GM12878 (cell line): Measurements from ENCODE around the gene HACD3. TPM values are rescaled to one million over a fixed set of nuclear protein-coding genes. Genes with fewer than 3 reads are reported as not detected.

ENCODE experiments used
- BCL3 ChIP-seq: IDR thresholded peaks from 2 replicates; pipeline ENCODE4 v1.6.1; 2011; ENCODE audit warnings: borderline replicate concordance, low read depth, mild to moderate bottlenecking, moderate library complexity, low read length; ENCODE audit not compliant: insufficient read depth, poor library complexity, severe bottlenecking
- CHD1 ChIP-seq: IDR thresholded peaks from 2 replicates; pipeline ENCODE4 v1.6.1; 2012; ENCODE audit warnings: low read depth, low read length, improper control_type of control experiment
- KAT2A ChIP-seq: conservative IDR thresholded peaks from 2 replicates; pipeline ENCODE4 v1.6.1; 2011; ENCODE audit warnings: low read depth, low read length; ENCODE audit not compliant: control insufficient read depth
- NFXL1 ChIP-seq: fragments of 450-650 bp; IDR thresholded peaks from 2 replicates; pipeline ENCODE4 v1.6.1; 2017; ENCODE audit warnings: antibody characterized with exemption, mild to moderate bottlenecking, borderline replicate concordance
- NR2C2 ChIP-seq: IDR thresholded peaks from 2 replicates; pipeline ENCODE4 v1.6.1; 2011; ENCODE audit warnings: borderline replicate concordance, low read depth; ENCODE audit not compliant: control insufficient read depth, insufficient read length
- SIX5 ChIP-seq: IDR thresholded peaks from 2 replicates; pipeline ENCODE4 v1.6.1; 2011; ENCODE audit warnings: mild to moderate bottlenecking, low read depth, low read length, moderate library complexity; ENCODE audit not compliant: severe bottlenecking
- polyA plus RNA-seq, 11 experiments: library from polyadenylated mRNA; depleted of rRNA in 4 of 11; unstranded in 6 of 11; stranded (reverse) in 5 of 11; fragments of >200 nt; fragmentation: Nextera tagmentation in 4 of 11; fragmentation: Illumina TruSeq in 1 of 11; extraction: Ambion mirVana in 4 of 11; extraction: Trizol in 1 of 11; gene quantifications; 1 replicate in 1 of 11; 2 replicates in 10 of 11; pipeline versions ENCODE4 v1.2.1 to v1.2.3, GENCODE V29; 2011 to 2016; ENCODE audit warnings: inconsistent platforms in 2 of 11, missing spikeins in 2 of 11, low read depth in 1 of 11
- total RNA-seq, 4 experiments: library from RNA; depleted of rRNA in 3 of 4; stranded (reverse); fragments of >200 nt in 3 of 4; fragmentation: Illumina TruSeq in 1 of 4; extraction: Trizol in 1 of 4; gene quantifications; 2 replicates each; pipeline versions ENCODE4 v1.2.1 to v1.2.3, GENCODE V29; 2013 to 2021
- TF ChIP-seq, protein P1 (sequence below): IDR thresholded peaks from 2 replicates; pipeline ENCODE4 v1.6.1; 2011; ENCODE audit warnings: borderline replicate concordance, low read depth, mild to moderate bottlenecking, moderate library complexity, mixed read lengths, low read length; ENCODE audit not compliant: insufficient read depth; ENCODE audit errors: extremely low read length
- TF ChIP-seq, protein P2 (sequence below): fragments of 450-650 bp; IDR thresholded peaks from 2 replicates; pipeline ENCODE4 v1.6.1; 2017; ENCODE audit warnings: mild to moderate bottlenecking

Gene HACD3
- total and polyA plus RNA-seq, 10 of the 15 experiments (the other 5 are each of a cell fraction or from before 2014, with no cell fraction given) = 25.9 to 75.8 (median 48.3) TPM

DNA sequence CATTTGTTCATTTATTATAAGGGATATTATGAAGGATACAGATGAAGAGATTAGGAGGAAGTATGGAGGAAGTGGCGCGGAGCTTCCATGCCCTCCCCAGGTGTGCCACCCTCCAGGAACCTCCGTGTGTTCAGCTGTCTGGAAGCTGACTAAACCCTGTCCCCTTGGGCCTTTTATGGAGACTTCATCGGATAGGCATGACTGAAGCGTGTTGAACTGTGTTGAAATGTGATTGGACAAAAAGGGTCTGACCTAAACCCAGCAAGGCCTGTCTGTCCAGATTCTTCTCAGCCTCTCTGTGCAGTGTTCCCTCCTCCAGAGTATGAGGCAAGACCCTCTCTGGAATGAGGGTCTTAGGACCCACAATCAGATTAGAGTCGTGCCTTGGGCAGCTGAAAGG is 31.7 kb downstream of the HACD3 start (continued):
- TF ChIP-seq, protein P1, sequence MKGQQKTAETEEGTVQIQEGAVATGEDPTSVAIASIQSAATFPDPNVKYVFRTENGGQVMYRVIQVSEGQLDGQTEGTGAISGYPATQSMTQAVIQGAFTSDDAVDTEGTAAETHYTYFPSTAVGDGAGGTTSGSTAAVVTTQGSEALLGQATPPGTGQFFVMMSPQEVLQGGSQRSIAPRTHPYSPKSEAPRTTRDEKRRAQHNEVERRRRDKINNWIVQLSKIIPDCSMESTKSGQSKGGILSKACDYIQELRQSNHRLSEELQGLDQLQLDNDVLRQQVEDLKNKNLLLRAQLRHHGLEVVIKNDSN = no peak
- TF ChIP-seq, protein P2, sequence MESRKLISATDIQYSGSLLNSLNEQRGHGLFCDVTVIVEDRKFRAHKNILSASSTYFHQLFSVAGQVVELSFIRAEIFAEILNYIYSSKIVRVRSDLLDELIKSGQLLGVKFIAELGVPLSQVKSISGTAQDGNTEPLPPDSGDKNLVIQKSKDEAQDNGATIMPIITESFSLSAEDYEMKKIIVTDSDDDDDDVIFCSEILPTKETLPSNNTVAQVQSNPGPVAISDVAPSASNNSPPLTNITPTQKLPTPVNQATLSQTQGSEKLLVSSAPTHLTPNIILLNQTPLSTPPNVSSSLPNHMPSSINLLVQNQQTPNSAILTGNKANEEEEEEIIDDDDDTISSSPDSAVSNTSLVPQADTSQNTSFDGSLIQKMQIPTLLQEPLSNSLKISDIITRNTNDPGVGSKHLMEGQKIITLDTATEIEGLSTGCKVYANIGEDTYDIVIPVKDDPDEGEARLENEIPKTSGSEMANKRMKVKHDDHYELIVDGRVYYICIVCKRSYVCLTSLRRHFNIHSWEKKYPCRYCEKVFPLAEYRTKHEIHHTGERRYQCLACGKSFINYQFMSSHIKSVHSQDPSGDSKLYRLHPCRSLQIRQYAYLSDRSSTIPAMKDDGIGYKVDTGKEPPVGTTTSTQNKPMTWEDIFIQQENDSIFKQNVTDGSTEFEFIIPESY = no peak
- TF ChIP-seq CHD1 (no peak), BCL3 (no peak), NR2C2 (no peak), SIX5 (no peak), KAT2A (no peak), NFXL1 (no peak)
- TF ChIP-seq, all 136 proteins: peak for 0
